PFSK-1 (cell line): ENCODE results near the gene MAML1.

Source experiments
- FOXP2 ChIP-seq: optimal IDR thresholded peaks from 2 replicates; pipeline ENCODE3; 2011; ENCODE audit warnings: borderline replicate concordance, control low read depth, inconsistent platforms; ENCODE audit not compliant: insufficient read depth; ENCODE audit errors: extremely low read length, extremely low read depth
- POLR2AphosphoS5 ChIP-seq: IDR thresholded peaks from 2 replicates; pipeline ENCODE4 v1.6.1; 2012; ENCODE audit warnings: low read depth, mild to moderate bottlenecking, control low read depth, low read length, moderate library complexity
- SIN3A ChIP-seq: IDR thresholded peaks from 2 replicates; pipeline ENCODE4 v1.6.1; 2012; ENCODE audit warnings: mild to moderate bottlenecking, low read length, moderate library complexity, borderline replicate concordance; ENCODE audit not compliant: insufficient read depth
- TAF1 ChIP-seq: IDR thresholded peaks from 2 replicates; pipeline ENCODE4 v1.6.1; 2012; ENCODE audit warnings: low read length, control low read depth, borderline replicate concordance; ENCODE audit not compliant: insufficient read depth
- TF ChIP-seq, protein P1 (sequence below), 2 experiments: IDR thresholded peaks; 2 replicates each; pipeline versions ENCODE4 v1.6.1 to v1.8.0; 2011 to 2012; ENCODE audit warnings: low read depth in 2 of 2, low read length in 2 of 2, control low read depth in 1 of 2, inconsistent platforms in 1 of 2, mild to moderate bottlenecking in 1 of 2, moderate library complexity in 1 of 2; ENCODE audit not compliant: insufficient read depth in 1 of 2

MAML1 gene

GRCh38 chr5:179753971-179754370, 21.3 kb downstream of the MAML1 start:
- TF ChIP-seq FOXP2 (no peak), SIN3A (no peak), TAF1 (no peak), POLR2AphosphoS5 (no peak)
- TF ChIP-seq, protein P1, sequence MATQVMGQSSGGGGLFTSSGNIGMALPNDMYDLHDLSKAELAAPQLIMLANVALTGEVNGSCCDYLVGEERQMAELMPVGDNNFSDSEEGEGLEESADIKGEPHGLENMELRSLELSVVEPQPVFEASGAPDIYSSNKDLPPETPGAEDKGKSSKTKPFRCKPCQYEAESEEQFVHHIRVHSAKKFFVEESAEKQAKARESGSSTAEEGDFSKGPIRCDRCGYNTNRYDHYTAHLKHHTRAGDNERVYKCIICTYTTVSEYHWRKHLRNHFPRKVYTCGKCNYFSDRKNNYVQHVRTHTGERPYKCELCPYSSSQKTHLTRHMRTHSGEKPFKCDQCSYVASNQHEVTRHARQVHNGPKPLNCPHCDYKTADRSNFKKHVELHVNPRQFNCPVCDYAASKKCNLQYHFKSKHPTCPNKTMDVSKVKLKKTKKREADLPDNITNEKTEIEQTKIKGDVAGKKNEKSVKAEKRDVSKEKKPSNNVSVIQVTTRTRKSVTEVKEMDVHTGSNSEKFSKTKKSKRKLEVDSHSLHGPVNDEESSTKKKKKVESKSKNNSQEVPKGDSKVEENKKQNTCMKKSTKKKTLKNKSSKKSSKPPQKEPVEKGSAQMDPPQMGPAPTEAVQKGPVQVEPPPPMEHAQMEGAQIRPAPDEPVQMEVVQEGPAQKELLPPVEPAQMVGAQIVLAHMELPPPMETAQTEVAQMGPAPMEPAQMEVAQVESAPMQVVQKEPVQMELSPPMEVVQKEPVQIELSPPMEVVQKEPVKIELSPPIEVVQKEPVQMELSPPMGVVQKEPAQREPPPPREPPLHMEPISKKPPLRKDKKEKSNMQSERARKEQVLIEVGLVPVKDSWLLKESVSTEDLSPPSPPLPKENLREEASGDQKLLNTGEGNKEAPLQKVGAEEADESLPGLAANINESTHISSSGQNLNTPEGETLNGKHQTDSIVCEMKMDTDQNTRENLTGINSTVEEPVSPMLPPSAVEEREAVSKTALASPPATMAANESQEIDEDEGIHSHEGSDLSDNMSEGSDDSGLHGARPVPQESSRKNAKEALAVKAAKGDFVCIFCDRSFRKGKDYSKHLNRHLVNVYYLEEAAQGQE (IDR thresholded peaks at IDR 0.05; ENCODE audit: insufficient read depth in 1 of 2, low read depth in 2 of 2, low read length in 2 of 2) = no peak

DNA sequence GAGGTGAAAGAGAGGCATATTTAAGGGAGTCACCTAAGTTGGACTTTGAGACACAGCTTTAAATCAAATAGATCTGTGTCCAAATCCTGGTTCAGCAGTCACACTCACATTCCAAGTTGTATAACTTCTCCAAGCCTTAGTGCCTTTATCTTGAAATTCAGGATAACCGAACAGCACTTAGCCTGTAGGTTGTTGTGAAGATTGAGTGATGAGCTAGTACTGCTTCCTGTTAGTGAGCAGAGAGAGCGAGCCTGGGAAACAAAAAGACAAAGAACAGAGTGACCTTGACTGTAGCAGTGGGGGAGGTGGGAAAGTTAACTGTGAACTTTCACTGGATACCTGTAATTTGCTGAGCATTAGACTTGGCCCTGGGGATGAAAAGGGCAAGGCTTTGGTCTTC, 22.4 kb downstream of the MAML1 start:
- TF ChIP-seq FOXP2 = no peak

DNA sequence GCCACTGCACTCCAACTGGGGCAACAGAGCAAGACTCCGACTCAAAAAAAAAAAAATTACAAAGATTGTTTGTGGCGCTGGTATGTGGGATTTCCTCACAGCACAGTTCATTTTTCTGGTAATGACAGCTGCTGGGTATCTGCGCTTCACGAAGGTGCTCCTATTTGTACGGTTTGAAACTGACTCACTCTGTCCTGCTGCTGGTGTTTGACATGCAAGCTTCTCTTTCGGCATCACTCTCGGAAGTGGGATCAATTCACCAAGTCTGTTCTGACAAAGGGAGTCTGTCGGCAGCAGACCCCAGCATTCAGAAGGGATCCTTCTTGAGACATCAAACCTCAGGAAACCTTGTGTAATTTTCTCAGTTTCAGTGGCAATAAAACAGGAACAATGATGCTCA, 26.3 kb downstream of the MAML1 start:
- TF ChIP-seq TAF1 (no peak), FOXP2 (no peak), SIN3A (no peak), POLR2AphosphoS5 (no peak)
- TF ChIP-seq, protein P1 (IDR thresholded peaks at IDR 0.05; ENCODE audit: insufficient read depth in 1 of 2, low read depth in 2 of 2, low read length in 2 of 2) = no peak

DNA sequence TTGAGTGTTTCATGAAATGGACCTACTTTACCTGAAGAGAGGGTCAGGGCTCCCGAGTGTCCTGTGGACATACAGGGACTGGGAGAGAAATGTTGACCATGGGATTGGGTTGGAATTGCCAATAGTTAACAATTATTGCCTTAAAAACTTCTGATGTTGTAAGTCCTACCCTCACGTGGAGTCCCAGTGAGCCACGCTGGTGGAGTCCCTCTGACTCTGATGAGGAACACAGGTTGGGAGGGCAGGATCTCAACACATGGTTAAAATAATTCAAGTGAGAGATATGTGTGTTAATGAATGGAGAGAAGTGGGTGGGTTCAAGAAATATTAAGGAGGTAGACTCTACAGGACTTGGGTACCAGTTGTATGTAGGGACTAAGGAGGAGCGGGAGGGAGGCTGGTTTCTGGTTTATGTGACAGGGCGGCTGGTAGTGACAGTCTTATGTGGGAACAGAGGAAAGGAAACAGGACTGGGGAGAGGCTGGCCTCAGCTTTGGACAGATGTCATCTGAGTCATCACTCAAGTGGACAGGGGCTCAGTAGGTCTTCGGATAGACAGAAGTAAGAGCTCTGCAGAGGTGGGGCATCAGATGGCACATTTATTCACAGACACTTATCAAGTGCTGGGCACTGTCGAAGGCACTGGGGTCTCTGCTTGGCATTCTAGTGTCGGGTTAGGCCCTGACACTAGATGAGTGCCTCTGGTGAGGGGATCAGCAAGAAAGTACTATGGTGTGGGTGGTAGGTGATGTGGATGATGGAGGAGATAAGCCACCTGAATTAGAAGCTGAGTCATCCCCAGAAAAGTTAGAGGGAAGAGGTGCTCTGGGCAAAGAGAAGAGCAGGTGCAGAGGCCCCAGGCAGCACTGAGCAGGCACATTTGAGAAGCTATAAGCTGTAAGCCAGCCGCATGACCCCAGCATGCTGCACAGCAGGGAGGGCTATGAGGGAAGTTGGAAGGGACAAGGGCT, 27.2 kb downstream of the MAML1 start:
- no peak for TF ChIP-seq POLR2AphosphoS5
- no peak for TF ChIP-seq SIN3A
- no peak for TF ChIP-seq TAF1
- TF ChIP-seq FOXP2 = no peak
- TF ChIP-seq, protein P1 (IDR thresholded peaks at IDR 0.05; ENCODE audit: insufficient read depth in 1 of 2, low read depth in 2 of 2, low read length in 2 of 2) = no peak

- no peak for TF ChIP-seq TAF1
- no peak for TF ChIP-seq POLR2AphosphoS5
- TF ChIP-seq, protein P1 (IDR thresholded peaks at IDR 0.05; ENCODE audit: insufficient read depth in 1 of 2, low read depth in 2 of 2, low read length in 2 of 2) = no peak
- no peak for TF ChIP-seq FOXP2
- no peak for TF ChIP-seq SIN3A
Observed at GRCh38 chr5:179762079-179762780, 29.6 kb downstream of the MAML1 start.
